HepG2 (cell line): ENCODE data around the gene GRK6. TPM values are rescaled to one million over a fixed set of nuclear protein-coding genes. Genes with fewer than 3 reads are reported as not detected.
A peak's percentile ranks its signal among the peaks of the same experiment; 100 is the strongest.

ENCODE experiments used
- ATF7 ChIP-seq, 2 experiments: fragments of 450-650 bp in 1 of 2; sonication (generic) in 1 of 2; formaldehyde crosslinking in 1 of 2; IDR thresholded peaks; 2 replicates each; pipeline versions ENCODE4 v1.4.0 to v1.6.1; 2016 to 2020; ENCODE audit warnings: antibody characterized with exemption in 1 of 2, mild to moderate bottlenecking in 1 of 2, missing genetic modification reagents in 1 of 2
- CREB1 ChIP-seq, 2 experiments: fragments of 450-650 bp in 1 of 2; IDR thresholded peaks; 2 replicates each; pipeline ENCODE4 v1.6.1; 2016 to 2017; ENCODE audit warnings: control low read depth in 1 of 2, mild to moderate bottlenecking in 1 of 2, missing compliant biosample characterization in 1 of 2, missing genetic modification characterization in 1 of 2
- CREM ChIP-seq, 2 experiments: sonication (generic) in 1 of 2; formaldehyde crosslinking in 1 of 2; IDR thresholded peaks; 2 replicates each; pipeline versions ENCODE4 v1.4.0 to v1.6.1; 2016 to 2020; ENCODE audit warnings: antibody characterized with exemption in 1 of 2, mild to moderate bottlenecking in 1 of 2, missing genetic modification reagents in 1 of 2
- FOXA3 ChIP-seq: IDR thresholded peaks from 2 replicates; pipeline ENCODE4 v1.6.1; 2016; ENCODE audit warnings: missing genetic modification reagents, missing compliant biosample characterization
- HNRNPLL ChIP-seq: fragments of 200-400 bp; formaldehyde crosslinking; IDR thresholded peaks from 2 replicates; pipeline ENCODE4 v1.6.1; 2017; ENCODE audit warnings: mild to moderate bottlenecking, low read depth, low read length; ENCODE audit not compliant: poor library complexity, severe bottlenecking
- ISL2 ChIP-seq: sonication (generic); formaldehyde crosslinking; IDR thresholded peaks from 2 replicates; pipeline ENCODE4 v1.5.0; 2020; ENCODE audit warnings: missing genetic modification reagents
- KDM1A ChIP-seq: IDR thresholded peaks from 2 replicates; pipeline ENCODE4 v1.6.1; 2016; ENCODE audit warnings: missing compliant biosample characterization
- KMT2A ChIP-seq: sonication (generic); formaldehyde crosslinking; IDR thresholded peaks from 2 replicates; pipeline ENCODE4 v1.4.0; 2020; ENCODE audit warnings: missing genetic modification reagents
- MAZ ChIP-seq, 2 experiments: sonication (generic) in 1 of 2; formaldehyde crosslinking in 1 of 2; IDR thresholded peaks; 2 replicates each; pipeline versions ENCODE4 v1.5.0 to v1.6.1; 2012 to 2020; ENCODE audit warnings: low read depth in 2 of 2, mild to moderate bottlenecking in 2 of 2, borderline replicate concordance in 1 of 2, improper control_type of control experiment in 1 of 2, low read length in 1 of 2, missing genetic modification reagents in 1 of 2, moderate library complexity in 1 of 2
- MLX ChIP-seq: IDR thresholded peaks from 2 replicates; pipeline ENCODE4 v1.6.1; 2016
- PATZ1 ChIP-seq: sonication (generic); formaldehyde crosslinking; IDR thresholded peaks from 2 replicates; pipeline ENCODE4 v1.4.0; 2020; ENCODE audit warnings: missing genetic modification reagents
- RORA ChIP-seq: sonication (generic); formaldehyde crosslinking; IDR thresholded peaks from 2 replicates; pipeline ENCODE4 v1.5.0; 2020; ENCODE audit warnings: mild to moderate bottlenecking, missing genetic modification reagents, moderate library complexity
- SAP130 ChIP-seq: IDR thresholded peaks from 2 replicates; pipeline ENCODE4 v1.6.1; 2016; ENCODE audit warnings: low read depth
- TAF15 ChIP-seq: fragments of 200-400 bp; formaldehyde crosslinking; IDR thresholded peaks from one replicate; pipeline ENCODE4 v1.6.1; 2018; ENCODE audit warnings: mild to moderate bottlenecking, low read depth, low read length; ENCODE audit not compliant: poor library complexity, severe bottlenecking
- TOPORS ChIP-seq: sonication (generic); formaldehyde crosslinking; IDR thresholded peaks from 2 replicates; pipeline ENCODE4 v1.8.0; 2023; ENCODE audit warnings: mild to moderate bottlenecking, missing genetic modification reagents
- ZFP90 ChIP-seq: sonication (generic); formaldehyde crosslinking; IDR thresholded peaks from 2 replicates; pipeline ENCODE4 v1.8.0; 2022; ENCODE audit warnings: missing genetic modification reagents, mild to moderate bottlenecking, inconsistent platforms, borderline replicate concordance
- ZKSCAN1 ChIP-seq: fragments of 150-350 bp; IDR thresholded peaks from 2 replicates; pipeline ENCODE4 v1.6.1; 2014; ENCODE audit warnings: low read length
- ZNF232 ChIP-seq: sonication (generic); formaldehyde crosslinking; IDR thresholded peaks from 2 replicates; pipeline ENCODE4 v1.4.0; 2020; ENCODE audit warnings: missing genetic modification reagents, borderline replicate concordance
- ZNF629 ChIP-seq: sonication (generic); formaldehyde crosslinking; conservative IDR thresholded peaks from 2 replicates; pipeline ENCODE4 v1.5.0; 2020; ENCODE audit warnings: missing genetic modification reagents
- polyA plus RNA-seq, 8 experiments: library from polyadenylated mRNA; depleted of rRNA in 3 of 8; stranded (reverse) in 7 of 8; unstranded in 1 of 8; fragments of >200 nt; fragmentation: Illumina TruSeq in 4 of 8; extraction: Trizol in 4 of 8; gene quantifications; 2 replicates each; pipeline versions ENCODE4 v1.2.1 to v1.2.3, GENCODE V29; 2011 to 2016; ENCODE audit warnings: low read depth in 4 of 8, missing spikeins in 1 of 8, mixed read lengths in 1 of 8; ENCODE audit not compliant: insufficient read depth in 1 of 8
- total RNA-seq, 5 experiments: library from RNA; depleted of rRNA; stranded (reverse); fragments of >200 nt; fragmentation: Illumina TruSeq; extraction: Trizol; gene quantifications; 2 replicates each; pipeline ENCODE4 v1.2.3, GENCODE V29; 2016; ENCODE audit warnings: low read depth in 1 of 5
- TF ChIP-seq, protein P1 (sequence below): sonication (generic); formaldehyde crosslinking; IDR thresholded peaks from 2 replicates; pipeline ENCODE4 v1.8.1; 2023; ENCODE audit warnings: mild to moderate bottlenecking, inconsistent platforms, moderate library complexity, missing genetic modification reagents, borderline replicate concordance
- TF ChIP-seq, protein P2 (sequence below): sonication (generic); formaldehyde crosslinking; IDR thresholded peaks from 2 replicates; pipeline ENCODE4 v1.5.0; 2020; ENCODE audit warnings: missing genetic modification reagents
- TF ChIP-seq, protein P3 (sequence below), 2 experiments: sonication (generic) in 1 of 2; formaldehyde crosslinking in 1 of 2; IDR thresholded peaks; 2 replicates each; pipeline versions ENCODE4 v1.4.0 to v1.6.1; 2018 to 2020; ENCODE audit warnings: missing genetic modification reagents in 2 of 2, borderline replicate concordance in 1 of 2, low read depth in 1 of 2, mild to moderate bottlenecking in 1 of 2, missing biosample characterization in 1 of 2

Gene GRK6
- total and polyA plus RNA-seq, 2 of the 13 experiments (the other 11 are each of a cell fraction or from before 2014, with no cell fraction given), result 13.2 to 19.9 TPM

DNA sequence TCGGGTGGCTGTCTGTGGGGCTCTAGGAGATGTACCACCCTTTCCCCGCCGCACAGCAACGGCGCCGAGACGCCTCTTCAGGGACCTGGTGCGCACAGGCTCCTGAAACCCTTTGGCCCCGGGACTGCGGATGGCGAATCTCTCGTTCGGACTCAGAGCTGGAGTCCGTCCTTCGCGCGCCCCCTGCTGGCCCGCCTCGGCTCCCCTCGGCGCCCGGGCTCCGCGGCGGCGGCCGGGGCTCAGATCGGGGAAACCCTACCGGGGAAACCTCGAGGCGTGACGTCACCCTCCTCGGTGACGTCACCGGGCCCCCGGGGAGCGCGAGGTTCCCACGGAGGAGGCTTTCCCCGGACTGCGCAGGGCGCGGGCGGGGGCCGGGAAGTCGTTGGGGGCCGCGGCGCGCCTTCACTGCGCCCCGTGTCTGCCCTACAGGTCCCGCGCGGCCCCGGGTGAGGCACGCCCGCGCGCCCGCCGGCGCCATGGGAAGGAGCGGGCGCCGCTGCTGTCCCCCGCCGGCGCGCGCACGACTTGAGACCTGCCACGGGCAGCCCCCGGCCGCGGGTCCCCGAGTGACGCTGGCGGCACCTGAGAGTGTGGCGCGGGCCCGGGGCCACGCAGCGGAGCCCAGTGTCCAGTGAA, 28.0 kb downstream of the GRK6 start (continued):
- TF ChIP-seq SAP130 (CRISPR knock-in tag) (peak; percentile 75; the same call in 1 of the 2 replicates), ZFP90 (CRISPR knock-in tag) (no peak), ATF7 (IDR thresholded peaks at IDR 0.05) (peak; percentile 97), ATF7 (CRISPR knock-in tag; IDR thresholded peaks at IDR 0.05) (peak; percentile 95), TOPORS (CRISPR knock-in tag) (no peak; the same call in 1 of the 2 replicates), MAZ (IDR thresholded peaks at IDR 0.05; ENCODE audit: borderline replicate concordance, low read depth, low read length) (peak; percentile 64), MAZ (CRISPR knock-in tag; IDR thresholded peaks at IDR 0.05; ENCODE audit: low read depth) (peak; percentile 70; the same call in 1 of the 2 replicates), ISL2 (CRISPR knock-in tag) (peak; percentile 66), ZNF232 (CRISPR knock-in tag) (no peak), RORA (CRISPR knock-in tag) (no peak), PATZ1 (CRISPR knock-in tag) (peak; percentile 17; the same call in 1 of the 2 replicates), TAF15 (peak; percentile 62), CREM (IDR thresholded peaks at IDR 0.05) (peak; percentile 81), CREM (CRISPR knock-in tag; IDR thresholded peaks at IDR 0.05) (peak; percentile 61; the same call in 1 of the 2 replicates), FOXA3 (peak; percentile 32), ZNF629 (CRISPR knock-in tag) (peak; percentile 27; the same call in 1 of the 2 replicates), KDM1A (no peak), MLX (peak; percentile 40; the same call in 1 of the 2 replicates), HNRNPLL (peak; percentile 53), KMT2A (CRISPR knock-in tag) (peak; percentile 40), CREB1 (IDR thresholded peaks at IDR 0.05) (peak; percentile 100), CREB1 (CRISPR knock-in tag; IDR thresholded peaks at IDR 0.05) (peak; percentile 89), ZKSCAN1 (no peak)
- TF ChIP-seq, protein P1, sequence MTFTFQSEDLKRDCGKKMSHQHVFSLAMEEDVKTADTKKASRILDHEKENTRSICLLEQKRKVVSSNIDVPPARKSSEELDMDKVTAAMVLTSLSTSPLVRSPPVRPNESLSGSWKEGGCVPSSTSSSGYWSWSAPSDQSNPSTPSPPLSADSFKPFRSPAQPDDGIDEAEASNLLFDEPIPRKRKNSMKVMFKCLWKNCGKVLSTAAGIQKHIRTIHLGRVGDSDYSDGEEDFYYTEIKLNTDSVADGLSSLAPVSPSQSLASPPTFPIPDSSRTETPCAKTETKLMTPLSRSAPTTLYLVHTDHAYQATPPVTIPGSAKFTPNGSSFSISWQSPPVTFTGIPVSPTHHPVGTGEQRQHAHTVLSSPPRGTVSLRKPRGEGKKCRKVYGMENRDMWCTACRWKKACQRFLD (CRISPR knock-in tag), result no peak
- TF ChIP-seq, protein P2, sequence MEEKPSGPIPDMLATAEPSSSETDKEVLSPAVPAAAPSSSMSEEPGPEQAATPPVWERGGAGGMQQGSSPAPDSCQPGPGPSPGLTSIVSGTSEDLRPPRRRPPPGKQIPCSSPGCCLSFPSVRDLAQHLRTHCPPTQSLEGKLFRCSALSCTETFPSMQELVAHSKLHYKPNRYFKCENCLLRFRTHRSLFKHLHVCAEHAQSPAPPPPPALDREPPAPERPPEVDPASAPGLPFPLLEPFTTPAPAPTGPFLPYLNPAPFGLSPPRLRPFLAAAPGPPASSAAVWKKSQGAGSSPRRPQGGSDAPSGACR (CRISPR knock-in tag), result no peak
- TF ChIP-seq, protein P3, sequence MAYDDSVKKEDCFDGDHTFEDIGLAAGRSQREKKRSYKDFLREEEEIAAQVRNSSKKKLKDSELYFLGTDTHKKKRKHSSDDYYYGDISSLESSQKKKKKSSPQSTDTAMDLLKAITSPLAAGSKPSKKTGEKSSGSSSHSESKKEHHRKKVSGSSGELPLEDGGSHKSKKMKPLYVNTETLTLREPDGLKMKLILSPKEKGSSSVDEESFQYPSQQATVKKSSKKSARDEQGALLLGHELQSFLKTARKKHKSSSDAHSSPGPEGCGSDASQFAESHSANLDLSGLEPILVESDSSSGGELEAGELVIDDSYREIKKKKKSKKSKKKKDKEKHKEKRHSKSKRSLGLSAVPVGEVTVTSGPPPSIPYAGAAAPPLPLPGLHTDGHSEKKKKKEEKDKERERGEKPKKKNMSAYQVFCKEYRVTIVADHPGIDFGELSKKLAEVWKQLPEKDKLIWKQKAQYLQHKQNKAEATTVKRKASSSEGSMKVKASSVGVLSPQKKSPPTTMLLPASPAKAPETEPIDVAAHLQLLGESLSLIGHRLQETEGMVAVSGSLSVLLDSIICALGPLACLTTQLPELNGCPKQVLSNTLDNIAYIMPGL (CRISPR knock-in tag; IDR thresholded peaks at IDR 0.05; ENCODE audit: borderline replicate concordance in 1 of 2, low read depth in 1 of 2), result peak; percentile 72 to 89; a peak in 3 of 4 replicates
